Measurements from ENCODE around the gene CD4.

DNA sequence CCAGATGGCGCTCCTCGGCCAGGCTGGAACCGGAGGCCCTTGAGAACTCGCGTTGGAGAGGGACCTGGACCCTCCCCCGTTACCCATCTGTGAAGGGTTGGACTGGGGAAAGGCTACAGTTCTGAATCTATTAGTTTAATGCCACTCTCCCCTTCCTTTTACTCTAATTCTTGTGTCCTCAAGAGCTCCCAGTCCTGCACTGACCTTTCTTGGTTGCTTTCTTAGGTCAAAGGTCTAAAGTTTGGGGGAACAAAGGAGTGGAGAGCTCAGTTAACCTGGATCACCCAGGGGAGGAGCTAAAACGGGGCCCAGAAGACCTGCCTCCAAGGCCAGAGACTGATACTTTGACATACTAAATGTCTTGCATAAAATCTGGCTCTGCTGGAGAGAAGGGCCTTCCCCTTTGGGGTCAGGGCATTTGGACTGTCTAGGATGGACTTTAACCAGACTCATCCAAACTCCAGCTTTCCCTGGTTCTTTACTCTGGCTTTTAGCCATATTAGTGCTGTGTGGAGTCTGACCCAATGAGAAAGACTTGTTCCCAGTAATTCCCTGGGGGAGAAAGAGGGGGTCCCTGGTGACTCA lies 35.5 kb upstream of the CD4 start:
- TF ChIP-seq, protein P1, sequence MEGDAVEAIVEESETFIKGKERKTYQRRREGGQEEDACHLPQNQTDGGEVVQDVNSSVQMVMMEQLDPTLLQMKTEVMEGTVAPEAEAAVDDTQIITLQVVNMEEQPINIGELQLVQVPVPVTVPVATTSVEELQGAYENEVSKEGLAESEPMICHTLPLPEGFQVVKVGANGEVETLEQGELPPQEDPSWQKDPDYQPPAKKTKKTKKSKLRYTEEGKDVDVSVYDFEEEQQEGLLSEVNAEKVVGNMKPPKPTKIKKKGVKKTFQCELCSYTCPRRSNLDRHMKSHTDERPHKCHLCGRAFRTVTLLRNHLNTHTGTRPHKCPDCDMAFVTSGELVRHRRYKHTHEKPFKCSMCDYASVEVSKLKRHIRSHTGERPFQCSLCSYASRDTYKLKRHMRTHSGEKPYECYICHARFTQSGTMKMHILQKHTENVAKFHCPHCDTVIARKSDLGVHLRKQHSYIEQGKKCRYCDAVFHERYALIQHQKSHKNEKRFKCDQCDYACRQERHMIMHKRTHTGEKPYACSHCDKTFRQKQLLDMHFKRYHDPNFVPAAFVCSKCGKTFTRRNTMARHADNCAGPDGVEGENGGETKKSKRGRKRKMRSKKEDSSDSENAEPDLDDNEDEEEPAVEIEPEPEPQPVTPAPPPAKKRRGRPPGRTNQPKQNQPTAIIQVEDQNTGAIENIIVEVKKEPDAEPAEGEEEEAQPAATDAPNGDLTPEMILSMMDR (IDR thresholded peaks at IDR 0.05; ENCODE audit: low read depth, low read length, poor library complexity, severe bottlenecking): no peak
- TF ChIP-seq EZH2phosphoT487 (IDR thresholded peaks at IDR 0.05; ENCODE audit: borderline replicate concordance, low read length): no peak
